Tibial nerve (tissue), 4 donors: Measurements from ENCODE around the gene AFG1L.

Experiments
- CTCF ChIP-seq, 5 experiments: fragments of 200-600 bp in 3 of 5; fragments of 450-650 bp in 2 of 5; sonication (generic) in 3 of 5; IDR thresholded peaks; one replicate each; pipeline ENCODE4 v1.5.1; 2016 to 2019; ENCODE audit warnings: antibody characterized with exemption in 5 of 5, mild to moderate bottlenecking in 3 of 5, moderate library complexity in 2 of 5
- EP300 ChIP-seq, 2 donors: sonication (generic); formaldehyde crosslinking; IDR thresholded peaks; one replicate each; pipeline ENCODE4 v1.6.1; 2017; ENCODE audit warnings: antibody characterized with exemption in 2 of 2, mild to moderate bottlenecking in 1 of 2
- POLR2A ChIP-seq, 2 donors: fragments of 450-650 bp; IDR thresholded peaks; one replicate each; pipeline ENCODE4 v1.6.1; 2017; ENCODE audit warnings: antibody characterized with exemption in 2 of 2, mild to moderate bottlenecking in 2 of 2, moderate library complexity in 2 of 2

DNA sequence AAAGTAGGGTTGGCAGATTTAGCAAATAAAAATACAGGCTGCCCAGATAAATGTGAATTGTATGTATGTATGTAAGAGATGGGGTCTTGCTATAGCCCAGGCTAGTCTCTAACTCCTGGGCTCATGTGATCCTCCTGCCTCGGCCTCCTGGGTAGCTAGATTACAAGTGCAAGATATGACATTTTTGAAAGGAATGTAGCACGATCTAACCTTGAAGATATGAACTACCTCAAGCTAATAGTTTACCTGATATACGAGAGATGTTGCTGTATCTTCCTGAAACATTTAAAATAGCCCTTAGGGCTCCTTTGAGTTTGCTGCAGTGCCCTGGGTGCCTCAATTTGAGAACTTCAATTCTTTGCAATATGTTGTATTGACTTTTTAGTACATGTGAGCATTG lies 42.1 kb downstream of the AFG1L start:
- no peak for TF ChIP-seq EP300 (IDR thresholded peaks at IDR 0.05)
- no peak for TF ChIP-seq CTCF (IDR thresholded peaks at IDR 0.05)
- no peak for TF ChIP-seq POLR2A (IDR thresholded peaks at IDR 0.05)
